Ascending aorta (tissue), 2 donors: ENCODE results near the gene GPD1L. TPM values are rescaled to one million over a fixed set of nuclear protein-coding genes. Genes with fewer than 3 reads are reported as not detected.

Experiments
- DNase-seq, 2 donors: peaks; one replicate each; pipeline ENCODE4 v3.0.0-alpha.2; 2019; ENCODE audit warnings: low spot score in 2 of 2
- H3K27ac ChIP-seq, 2 donors: fragments of 200-600 bp; sonication (generic); one replicate each; pipeline ENCODE4 v1.5.1; 2016 to 2017; ENCODE audit warnings: mild to moderate bottlenecking in 1 of 2
- H3K27me3 ChIP-seq: fragments of 200-600 bp; sonication (generic); one replicate; pipeline ENCODE4 v1.5.1; 2017
- H3K36me3 ChIP-seq, 2 donors: fragments of 200-600 bp; sonication (generic); one replicate each; pipeline ENCODE4 v1.5.1; 2016
- H3K4me1 ChIP-seq, 2 donors: fragments of 200-600 bp; sonication (generic); one replicate each; pipeline ENCODE4 v1.5.1; 2016 to 2017; ENCODE audit warnings: mild to moderate bottlenecking in 1 of 2
- H3K4me3 ChIP-seq, 2 donors: fragments of 200-600 bp; sonication (generic); one replicate each; pipeline ENCODE4 v1.5.1; 2016 to 2017; ENCODE audit warnings: mild to moderate bottlenecking in 1 of 2
- H3K9me3 ChIP-seq, 2 donors: fragments of 200-600 bp; sonication (generic); one replicate each; pipeline ENCODE4 v1.5.1; 2016
- intact Hi-C: fragments of 100-400 bp; cut with DNase I; formaldehyde crosslinking; loops from one replicate; pipeline ENCODE4 v1.15.1; 2023
- total RNA-seq: library from RNA; depleted of rRNA; stranded (reverse); fragments of >200 nt; gene quantifications from one replicate; pipeline ENCODE4 v1.1.0, GENCODE V29; 2016
- TF ChIP-seq, protein P1 (sequence below), 3 experiments: fragments of 200-600 bp in 2 of 3; fragments of 450-650 bp in 1 of 3; sonication (generic) in 2 of 3; IDR thresholded peaks; one replicate each; pipeline ENCODE4 v1.5.1; 2016 to 2019; ENCODE audit warnings: antibody characterized with exemption in 3 of 3, mild to moderate bottlenecking in 1 of 3, moderate library complexity in 1 of 3

Gene GPD1L
- total RNA-seq, 1 donor from 2014 or later: 14.4 TPM

DNA sequence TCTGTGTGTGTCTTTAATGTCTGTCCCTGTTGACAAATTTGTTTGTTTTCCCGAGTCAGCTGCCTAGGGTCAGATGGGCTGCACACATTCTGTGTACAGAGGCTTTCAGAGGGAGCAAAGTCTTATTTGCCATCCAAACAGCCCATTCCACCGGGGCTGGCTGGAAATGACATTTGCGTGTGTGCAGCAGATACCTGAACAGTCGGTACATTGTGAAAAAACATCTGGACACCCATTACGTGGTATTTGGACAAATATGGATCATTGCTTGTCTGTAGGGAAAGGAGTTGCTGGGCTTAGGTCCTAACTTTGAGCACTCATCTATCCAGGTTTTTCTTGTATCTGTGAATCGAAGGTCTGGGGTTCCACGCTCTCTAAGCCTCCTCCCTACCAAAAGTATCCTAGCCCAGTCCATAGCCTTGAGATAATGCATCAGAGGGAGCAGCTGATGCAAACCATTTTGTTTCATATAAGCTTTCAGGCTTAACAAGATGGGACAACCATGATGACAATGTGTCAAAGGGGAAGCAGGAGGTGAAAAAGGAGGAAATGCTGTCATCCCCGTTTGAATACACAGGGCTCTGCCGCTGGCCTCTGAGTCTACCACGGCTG is 109.9 kb downstream of the GPD1L start:
- H3K4me1 ChIP-seq: no peaks in the 10 kb centered on the region
- TF ChIP-seq, protein P1, sequence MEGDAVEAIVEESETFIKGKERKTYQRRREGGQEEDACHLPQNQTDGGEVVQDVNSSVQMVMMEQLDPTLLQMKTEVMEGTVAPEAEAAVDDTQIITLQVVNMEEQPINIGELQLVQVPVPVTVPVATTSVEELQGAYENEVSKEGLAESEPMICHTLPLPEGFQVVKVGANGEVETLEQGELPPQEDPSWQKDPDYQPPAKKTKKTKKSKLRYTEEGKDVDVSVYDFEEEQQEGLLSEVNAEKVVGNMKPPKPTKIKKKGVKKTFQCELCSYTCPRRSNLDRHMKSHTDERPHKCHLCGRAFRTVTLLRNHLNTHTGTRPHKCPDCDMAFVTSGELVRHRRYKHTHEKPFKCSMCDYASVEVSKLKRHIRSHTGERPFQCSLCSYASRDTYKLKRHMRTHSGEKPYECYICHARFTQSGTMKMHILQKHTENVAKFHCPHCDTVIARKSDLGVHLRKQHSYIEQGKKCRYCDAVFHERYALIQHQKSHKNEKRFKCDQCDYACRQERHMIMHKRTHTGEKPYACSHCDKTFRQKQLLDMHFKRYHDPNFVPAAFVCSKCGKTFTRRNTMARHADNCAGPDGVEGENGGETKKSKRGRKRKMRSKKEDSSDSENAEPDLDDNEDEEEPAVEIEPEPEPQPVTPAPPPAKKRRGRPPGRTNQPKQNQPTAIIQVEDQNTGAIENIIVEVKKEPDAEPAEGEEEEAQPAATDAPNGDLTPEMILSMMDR (IDR thresholded peaks at IDR 0.05): no peak
- DNase-seq: no peak
- no peak overlapping the region for H3K4me3 ChIP-seq
- H3K27ac ChIP-seq: no peak overlapping the region
- no peaks in the 10 kb centered on the region for H3K27me3 ChIP-seq
- H3K36me3 ChIP-seq: no peaks in the 10 kb centered on the region
- intact Hi-C loops: no loop called here
- H3K9me3 ChIP-seq: peaks cover 0 to 4% of the 10 kb centered on the region in 2 donors

DNA sequence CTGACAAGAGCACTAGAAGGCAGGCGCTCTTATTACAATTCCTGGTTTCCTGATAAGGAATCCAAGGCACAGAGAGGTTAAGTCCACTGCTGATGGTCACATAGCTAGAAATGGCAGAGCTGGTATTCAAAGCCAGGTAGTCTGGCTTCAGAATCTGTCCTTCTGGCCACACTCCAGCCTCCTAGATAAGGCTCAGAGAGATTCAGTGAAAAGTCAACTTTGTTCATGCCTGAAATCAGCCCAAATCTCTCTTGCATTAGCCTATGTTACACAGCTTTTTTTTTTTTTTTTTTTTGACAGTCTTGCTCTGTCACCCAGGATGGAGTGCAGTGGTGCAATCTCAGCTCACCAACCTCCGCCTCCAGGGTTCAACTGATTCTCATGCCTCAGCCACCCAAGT is 110.9 kb downstream of the GPD1L start:
- TF ChIP-seq, protein P1 (IDR thresholded peaks at IDR 0.05): no peak
- DNase-seq: no peak

More for the DNA sequence above, 110.9 kb downstream of the GPD1L start:
- peaks cover 0 to 4% of the 10 kb centered on the region in 2 donors for H3K9me3 ChIP-seq
- no peak overlapping the region for H3K4me3 ChIP-seq
- H3K4me1 ChIP-seq: no peaks in the 10 kb centered on the region
- intact Hi-C loops: no loop called here
- no peaks in the 10 kb centered on the region for H3K27me3 ChIP-seq
- no peaks in the 10 kb centered on the region for H3K36me3 ChIP-seq
- no peak overlapping the region for H3K27ac ChIP-seq

Other genes starting within 250 kb of the GPD1L start
- 169 TPM for gene OSBPL10, start 125.4 kb upstream of the GPD1L start, total RNA-seq
- gene ZNF860, start 124.9 kb upstream of the GPD1L start, total RNA-seq: 0.43 TPM
- gene CMTM8, start 132.1 kb downstream of the GPD1L start, total RNA-seq: 6.6 TPM